HepG2 (cell line): ENCODE data around the gene RER1. TPM values are rescaled to one million over a fixed set of nuclear protein-coding genes. Genes with fewer than 3 reads are reported as not detected.
A peak's percentile ranks its signal among the peaks of the same experiment; 100 is the strongest.

ENCODE experiments used
- ATAC-seq: fragments of 200-7000 bp; cut with Tn5 transposase; 3 replicates; pipeline ENCODE4 v1.9.1; 2020; ENCODE audit warnings: mild to moderate bottlenecking, moderate library complexity
- BruUV-seq: library from RNA; stranded (reverse); fragments of 400-500 nt; replicated peaks from 2 replicates; lab custom pipeline; 2021; lab: Mats Ljungman, UMichigan
- CTCF ChIA-PET: fragments of 300-600 bp; formaldehyde crosslinking; extraction: SDS; loops from one replicate; lab custom pipeline; 2021; ENCODE audit warnings: low total read pairs, inconsistent platforms, low intra/inter-chr PET ratio; lab: Yijun Ruan, JAX
- POLR2A ChIA-PET: fragments of 350-600 bp; sonication (Branson Sonifier 250); formaldehyde crosslinking; loops from one replicate; lab custom pipeline; 2020; ENCODE audit warnings: antibody characterized with exemption, inconsistent platforms; lab: Yijun Ruan, JAX
- DNase-seq: peaks from one replicate; pipeline ENCODE4 v3.0.0-alpha.2; 2015; ENCODE audit warnings: low spot score
- FAIRE-seq: peaks from 3 replicates; lab custom pipeline; 2011; peaks lifted over from hg19 to GRCh38; lab: Jason Lieb, UNC
- H2AFZ ChIP-seq: one replicate; pipeline ENCODE4 v1.6.1; 2011; ENCODE audit warnings: low read length, inconsistent platforms
- H3K27ac ChIP-seq: fragments of 300-600 bp; 3 replicates; pipeline ENCODE4 v1.8.0; 2011; ENCODE audit warnings: mixed run types, mild to moderate bottlenecking, mixed read lengths, low read length, inconsistent platforms; ENCODE audit not compliant: insufficient read depth; ENCODE audit errors: extremely low read length
- H3K27me3 ChIP-seq, 2 experiments: fragments of 200-600 bp in 1 of 2; 2 replicates in 1 of 2; 3 replicates in 1 of 2; pipeline versions ENCODE4 v1.6.0 to v1.8.0; 2011; ENCODE audit warnings: low read length in 2 of 2, mild to moderate bottlenecking in 2 of 2, moderate library complexity in 2 of 2, inconsistent platforms in 1 of 2; ENCODE audit not compliant: insufficient read depth in 2 of 2, control insufficient read depth in 1 of 2
- H3K36me3 ChIP-seq, 2 experiments: fragments of 200-600 bp in 1 of 2; replicated peaks in 1 of 2; 2 replicates in 1 of 2; 3 replicates in 1 of 2; pipeline versions ENCODE4 v1.5.1 to v1.8.0; 2011; ENCODE audit warnings: low read length in 2 of 2, inconsistent platforms in 1 of 2; ENCODE audit not compliant: insufficient read depth in 2 of 2, control insufficient read depth in 1 of 2
- H3K4me1 ChIP-seq: 2 replicates; pipeline ENCODE4 v1.5.1; 2012; ENCODE audit warnings: low read length, inconsistent platforms; ENCODE audit not compliant: insufficient read depth
- H3K4me2 ChIP-seq: 2 replicates; pipeline ENCODE4 v1.6.0; 2011; ENCODE audit warnings: low read depth, low read length, inconsistent platforms
- H3K4me3 ChIP-seq, 3 experiments: fragments of 200-600 bp in 1 of 3; sonication (generic), shearing (Covaris generic) in 1 of 3; replicated peaks in 1 of 3; 2 replicates each; pipeline ENCODE4 v1.5.1; 2011 to 2016; ENCODE audit warnings: low read length in 3 of 3, inconsistent platforms in 2 of 3, low read depth in 2 of 3, mild to moderate bottlenecking in 2 of 3, control low read depth in 1 of 3, mixed read lengths in 1 of 3; ENCODE audit not compliant: insufficient read depth in 1 of 3
- H3K79me2 ChIP-seq: one replicate; pipeline ENCODE4 v1.6.1; 2011; ENCODE audit warnings: low read length, inconsistent platforms; ENCODE audit not compliant: insufficient read depth
- H3K9ac ChIP-seq: 2 replicates; pipeline ENCODE4 v1.6.0; 2011; ENCODE audit warnings: mild to moderate bottlenecking, low read depth, low read length, inconsistent platforms; ENCODE audit not compliant: insufficient read depth
- H3K9me3 ChIP-seq: 2 replicates; pipeline ENCODE4 v1.5.1; 2012; ENCODE audit warnings: mild to moderate bottlenecking, low read length
- H4K20me1 ChIP-seq: 2 replicates; pipeline ENCODE4 v1.6.0; 2011; ENCODE audit warnings: inconsistent platforms, mild to moderate bottlenecking, low read length, moderate library complexity; ENCODE audit not compliant: insufficient read depth
- AGO2 ChIP-seq: fragments of 200-400 bp; formaldehyde crosslinking; optimal IDR thresholded peaks from 2 replicates; pipeline ENCODE3; 2017; ENCODE audit warnings: mild to moderate bottlenecking, low read depth, low read length, moderate library complexity
- HNRNPL ChIP-seq: fragments of 200-400 bp; formaldehyde crosslinking; IDR thresholded peaks from 2 replicates; pipeline ENCODE4 v1.6.1; 2017; ENCODE audit warnings: mild to moderate bottlenecking, low read depth, low read length
- NKX3-1 ChIP-seq: sonication (generic); formaldehyde crosslinking; IDR thresholded peaks from 2 replicates; pipeline ENCODE4 v1.5.0; 2020; ENCODE audit warnings: missing genetic modification reagents
- PBX2 ChIP-seq: IDR thresholded peaks from 2 replicates; pipeline ENCODE4 v1.6.1; 2016; ENCODE audit warnings: control low read depth
- U2AF2 ChIP-seq: fragments of 200-400 bp; formaldehyde crosslinking; IDR thresholded peaks from 2 replicates; pipeline ENCODE4 v1.6.1; 2017; ENCODE audit warnings: low read depth, mild to moderate bottlenecking, low read length
- ZBTB49 ChIP-seq: sonication (generic); formaldehyde crosslinking; IDR thresholded peaks from 2 replicates; pipeline ENCODE4 v1.4.0; 2020; ENCODE audit warnings: missing genetic modification reagents, borderline replicate concordance
- WGBS: methylation state at CpG from one replicate; pipeline ENCODE4 v1.1.6; 2017; ENCODE audit warnings: low lambda C conversion rate; 5-methylcytosine and 5-hydroxymethylcytosine counted together
- in situ Hi-C: cut with HindIII; loops from 2 replicates; pipeline ENCODE4 v1.10.0; 2017; ENCODE audit warnings: low pct_unique_long_range_greater_than_20kb; ENCODE audit not compliant: extremely low pct_ligation_motif_present
- intact Hi-C: fragments of 100-400 bp; cut with micrococcal nuclease; formaldehyde crosslinking; loops from one replicate; pipeline ENCODE4 v1.10.0; 2022; ENCODE audit not compliant: unreplicated experiment
- polyA plus RNA-seq, 8 experiments: library from polyadenylated mRNA; depleted of rRNA in 3 of 8; stranded (reverse) in 7 of 8; unstranded in 1 of 8; fragments of >200 nt; fragmentation: Illumina TruSeq in 4 of 8; extraction: Trizol in 4 of 8; gene quantifications; 2 replicates each; pipeline versions ENCODE4 v1.2.1 to v1.2.3, GENCODE V29; 2011 to 2016; ENCODE audit warnings: low read depth in 4 of 8, missing spikeins in 1 of 8, mixed read lengths in 1 of 8; ENCODE audit not compliant: insufficient read depth in 1 of 8
- total RNA-seq, 5 experiments: library from RNA; depleted of rRNA; stranded (reverse); fragments of >200 nt; fragmentation: Illumina TruSeq; extraction: Trizol; gene quantifications; 2 replicates each; pipeline ENCODE4 v1.2.3, GENCODE V29; 2016; ENCODE audit warnings: low read depth in 1 of 5

Gene RER1
- total and polyA plus RNA-seq, 2 of the 13 experiments (the other 11 are each of a cell fraction or from before 2014, with no cell fraction given): 128 to 164 TPM

GRCh38 chr1:2375923-2376260 lies 15.7 kb upstream of the RER1 start:
- in situ Hi-C loops: no loop called here
- no peak for FAIRE-seq
- TF ChIP-seq PBX2 (CRISPR knock-in tag) (no peak), HNRNPL (0 out of 2 replicates have a peak, but pooled peaks have one; percentile 38), U2AF2 (no peak), AGO2 (no peak)
- Histone ChIP-seq H3K27me3 (no peaks in the 10 kb centered on the region), H3K79me2 (no peaks in the 10 kb centered on the region), H3K4me1 (peaks cover 5% of the 10 kb centered on the region; the same call in 1 of the 2 replicates), H3K27ac (no peak overlapping the region), H3K36me3 (no peaks in the 10 kb centered on the region), H3K9me3 (no peaks in the 10 kb centered on the region), H3K9ac (no peak overlapping the region), H2AFZ (no peak overlapping the region), H3K4me3 (no peak overlapping the region), H3K4me2 (no peak overlapping the region), H4K20me1 (no peaks in the 10 kb centered on the region)
- DNase-seq: no peak
- CTCF ChIA-PET: no interaction called here
- POLR2A ChIA-PET: interaction anchor here (0.7 kb wide), 1 partner anchor 156 kb away, joined by 3 read pairs; no protein-coding TSS in a partner anchor
- no TSS peak for BruUV-seq
- intact Hi-C loops: no loop called here
- WGBS: 72% methylated on average over 6 of the region's 7 CpGs
- no peak for ATAC-seq

DNA sequence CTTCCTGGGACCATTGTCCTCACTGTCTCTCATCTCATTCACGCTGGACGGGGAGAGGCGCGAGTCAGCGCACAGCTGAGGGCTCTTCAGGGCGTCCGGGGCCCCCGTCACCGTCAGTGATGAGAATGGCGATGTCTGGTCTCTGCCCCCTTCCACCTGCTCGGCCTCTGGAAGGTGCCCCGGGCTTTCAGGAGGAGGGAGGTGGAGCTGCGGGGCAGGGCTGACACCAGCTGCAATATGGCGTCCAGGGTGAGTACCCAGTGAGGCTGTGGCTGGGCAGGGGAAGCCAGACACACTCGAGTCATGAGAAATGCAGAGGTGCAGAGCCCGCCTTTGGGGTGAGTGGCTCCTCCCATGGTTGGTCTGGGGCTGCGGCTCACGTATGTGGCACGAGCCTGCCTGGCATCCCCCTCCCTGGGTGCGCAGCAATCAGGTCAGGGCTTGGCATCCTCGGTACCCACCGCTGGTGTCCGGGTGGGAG lies 15.3 kb upstream of the RER1 start:
- Histone ChIP-seq H3K4me2 (no peak overlapping the region), H3K9ac (no peak overlapping the region), H3K4me3 (no peak overlapping the region), H3K36me3 (no peaks in the 10 kb centered on the region), H3K9me3 (no peaks in the 10 kb centered on the region), H2AFZ (no peak overlapping the region), H4K20me1 (no peaks in the 10 kb centered on the region), H3K79me2 (no peaks in the 10 kb centered on the region), H3K27me3 (no peaks in the 10 kb centered on the region), H3K4me1 (peaks cover 5% of the 10 kb centered on the region; the same call in 1 of the 2 replicates), H3K27ac (no peak overlapping the region)
- ATAC-seq (no peak), DNase-seq (no peak), FAIRE-seq (no peak)
- BruUV-seq: no TSS peak
- 90% methylated on average over 5 of the region's 23 CpGs for WGBS
- ChIA-PET POLR2A (no interaction called here), CTCF (no interaction called here)
- in situ Hi-C loops (no loop called here), intact Hi-C loops (no loop called here)
- peak; percentile 19 for TF ChIP-seq AGO2
- no peak for TF ChIP-seq ZBTB49 (CRISPR knock-in tag)
- TF ChIP-seq NKX3-1 (CRISPR knock-in tag): no peak
